Cerebellar nuclear complex (tissue), 1 donor: ENCODE results near the gene NEURL2.
"Not testable (repeated sequence)": the region's sequence is repeated elsewhere in the genome, so short reads cannot be mapped to it uniquely, and the experiment has no call there.

ENCODE experiments used
- DNase-seq, 2 experiments: peaks; one replicate each; lab custom pipeline; 2025; lab: John Stamatoyannopoulos, UW

NEURL2 gene

GRCh38 chr20:45920462-45921336 is 29.7 kb upstream of the NEURL2 start:
- no peak for DNase-seq

GRCh38 chr20:45919542-45920399 is 28.8 kb upstream of the NEURL2 start:
- DNase-seq = no peak

GRCh38 chr20:45918779-45919537 is 27.9 kb upstream of the NEURL2 start:
- no peak for DNase-seq

GRCh38 chr20:45918182-45918737 is 27.3 kb upstream of the NEURL2 start:
- DNase-seq = no peak

- DNase-seq = no peak
Measured at GRCh38 chr20:45917790-45918141, 26.8 kb upstream of the NEURL2 start.

- DNase-seq = no peak
Measured at GRCh38 chr20:45913116-45913515, 22.1 kb upstream of the NEURL2 start.

- no peak for DNase-seq
Measured at GRCh38 chr20:45912344-45912682, 21.3 kb upstream of the NEURL2 start.

GRCh38 chr20:45911486-45912343 is 20.7 kb upstream of the NEURL2 start, which contains the start of gene PLTP:
Gene PLTP (minus strand): TSS chr20:45912155. CDS start chr20:45911452, 703 bp downstream.
- no peak for DNase-seq

GRCh38 chr20:45910670-45911485 is 19.9 kb upstream of the NEURL2 start:
- no peak for DNase-seq

GRCh38 chr20:45909817-45910669 is 19.0 kb upstream of the NEURL2 start:
- DNase-seq = no peak

GRCh38 chr20:45909336-45909808 is 18.4 kb upstream of the NEURL2 start:
- no peak for DNase-seq

- DNase-seq = no peak
Measured at GRCh38 chr20:45908084-45908483, 17.1 kb upstream of the NEURL2 start.

- DNase-seq = no peak
Measured at GRCh38 chr20:45907219-45907948, 16.4 kb upstream of the NEURL2 start.

GRCh38 chr20:45905505-45906079 is 14.6 kb upstream of the NEURL2 start:
- DNase-seq = no peak

GRCh38 chr20:45904583-45905504 is 13.8 kb upstream of the NEURL2 start:
- no peak for DNase-seq

GRCh38 chr20:45902199-45902701 is 11.2 kb upstream of the NEURL2 start:
- no peak for DNase-seq

GRCh38 chr20:45901332-45901731 is 10.3 kb upstream of the NEURL2 start:
- not testable (repeated sequence) for DNase-seq
